ENCODE results near the gene HS2ST1. TPM values are rescaled to one million over a fixed set of nuclear protein-coding genes. Genes with fewer than 3 reads are reported as not detected.
A peak's percentile ranks its signal among the peaks of the same experiment; 100 is the strongest.

Gene HS2ST1
- total and polyA plus RNA-seq, 10 of the 15 experiments (the other 5 are each of a cell fraction or from before 2014, with no cell fraction given): 5.4 to 30.8 (median 18.6) TPM

GRCh38 chr1:87151500-87152421 is 237.3 kb downstream of the HS2ST1 start (continued):
- peak; percentile 36 to 49; a peak in 2 of 4 replicates for TF ChIP-seq BHLHE40 (IDR thresholded peaks at IDR 0.05; ENCODE audit: borderline replicate concordance in 1 of 2, low read depth in 2 of 2, low read length in 1 of 2)
- no peak for TF ChIP-seq NR2C1 (IDR thresholded peaks at IDR 0.05)
- TF ChIP-seq RAD51 (IDR thresholded peaks at IDR 0.05): peak; percentile 11; the same call in 1 of the 2 replicates
- no peak for TF ChIP-seq ZBTB4 (CRISPR knock-in tag; IDR thresholded peaks at IDR 0.05)
- no peak for TF ChIP-seq TARDBP (IDR thresholded peaks at IDR 0.05; ENCODE audit: borderline replicate concordance)
- no peak for TF ChIP-seq ESRRA (IDR thresholded peaks at IDR 0.05; ENCODE audit: low read length)
- peak; percentile 43; the same call in 1 of the 2 replicates for TF ChIP-seq CREM (IDR thresholded peaks at IDR 0.05; ENCODE audit: low read depth)
- peak; percentile 73; the same call in 1 of the 2 replicates for TF ChIP-seq BCL11A (IDR thresholded peaks at IDR 0.05; ENCODE audit: low read depth, low read length)
- no peak for TF ChIP-seq CBFB (IDR thresholded peaks at IDR 0.05; ENCODE audit: low read depth)
- TF ChIP-seq PAX8 (IDR thresholded peaks at IDR 0.05): no peak
- no peak for TF ChIP-seq SIX5 (IDR thresholded peaks at IDR 0.05; ENCODE audit: low read depth, low read length, severe bottlenecking)
- TF ChIP-seq LARP7 (IDR thresholded peaks at IDR 0.05): no peak
- TF ChIP-seq, protein P1, sequence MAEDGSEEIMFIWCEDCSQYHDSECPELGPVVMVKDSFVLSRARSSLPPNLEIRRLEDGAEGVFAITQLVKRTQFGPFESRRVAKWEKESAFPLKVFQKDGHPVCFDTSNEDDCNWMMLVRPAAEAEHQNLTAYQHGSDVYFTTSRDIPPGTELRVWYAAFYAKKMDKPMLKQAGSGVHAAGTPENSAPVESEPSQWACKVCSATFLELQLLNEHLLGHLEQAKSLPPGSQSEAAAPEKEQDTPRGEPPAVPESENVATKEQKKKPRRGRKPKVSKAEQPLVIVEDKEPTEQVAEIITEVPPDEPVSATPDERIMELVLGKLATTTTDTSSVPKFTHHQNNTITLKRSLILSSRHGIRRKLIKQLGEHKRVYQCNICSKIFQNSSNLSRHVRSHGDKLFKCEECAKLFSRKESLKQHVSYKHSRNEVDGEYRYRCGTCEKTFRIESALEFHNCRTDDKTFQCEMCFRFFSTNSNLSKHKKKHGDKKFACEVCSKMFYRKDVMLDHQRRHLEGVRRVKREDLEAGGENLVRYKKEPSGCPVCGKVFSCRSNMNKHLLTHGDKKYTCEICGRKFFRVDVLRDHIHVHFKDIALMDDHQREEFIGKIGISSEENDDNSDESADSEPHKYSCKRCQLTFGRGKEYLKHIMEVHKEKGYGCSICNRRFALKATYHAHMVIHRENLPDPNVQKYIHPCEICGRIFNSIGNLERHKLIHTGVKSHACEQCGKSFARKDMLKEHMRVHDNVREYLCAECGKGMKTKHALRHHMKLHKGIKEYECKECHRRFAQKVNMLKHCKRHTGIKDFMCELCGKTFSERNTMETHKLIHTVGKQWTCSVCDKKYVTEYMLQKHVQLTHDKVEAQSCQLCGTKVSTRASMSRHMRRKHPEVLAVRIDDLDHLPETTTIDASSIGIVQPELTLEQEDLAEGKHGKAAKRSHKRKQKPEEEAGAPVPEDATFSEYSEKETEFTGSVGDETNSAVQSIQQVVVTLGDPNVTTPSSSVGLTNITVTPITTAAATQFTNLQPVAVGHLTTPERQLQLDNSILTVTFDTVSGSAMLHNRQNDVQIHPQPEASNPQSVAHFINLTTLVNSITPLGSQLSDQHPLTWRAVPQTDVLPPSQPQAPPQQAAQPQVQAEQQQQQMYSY (CRISPR knock-in tag; IDR thresholded peaks at IDR 0.05): no peak
- no peak for TF ChIP-seq ETV6 (conservative IDR thresholded peaks at IDR 0.05 in 1 of 2, IDR thresholded peaks at IDR 0.05 in 1 of 2; ENCODE audit: borderline replicate concordance in 1 of 2, low read depth in 1 of 2)
- TF ChIP-seq, protein P2, sequence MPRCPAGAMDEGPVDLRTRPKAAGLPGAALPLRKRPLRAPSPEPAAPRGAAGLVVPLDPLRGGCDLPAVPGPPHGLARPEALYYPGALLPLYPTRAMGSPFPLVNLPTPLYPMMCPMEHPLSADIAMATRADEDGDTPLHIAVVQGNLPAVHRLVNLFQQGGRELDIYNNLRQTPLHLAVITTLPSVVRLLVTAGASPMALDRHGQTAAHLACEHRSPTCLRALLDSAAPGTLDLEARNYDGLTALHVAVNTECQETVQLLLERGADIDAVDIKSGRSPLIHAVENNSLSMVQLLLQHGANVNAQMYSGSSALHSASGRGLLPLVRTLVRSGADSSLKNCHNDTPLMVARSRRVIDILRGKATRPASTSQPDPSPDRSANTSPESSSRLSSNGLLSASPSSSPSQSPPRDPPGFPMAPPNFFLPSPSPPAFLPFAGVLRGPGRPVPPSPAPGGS (IDR thresholded peaks at IDR 0.05; ENCODE audit: borderline replicate concordance, insufficient read depth, low read depth, low read length, poor library complexity, severe bottlenecking): peak; percentile 48
- TF ChIP-seq SMC3 (IDR thresholded peaks at IDR 0.05; ENCODE audit: borderline replicate concordance, low read length): peak; percentile 51
- TF ChIP-seq HDGF (IDR thresholded peaks at IDR 0.05): no peak
- peak; percentile 95 for TF ChIP-seq IKZF1 (conservative IDR thresholded peaks at IDR 0.05)
- TF ChIP-seq SMAD1 (IDR thresholded peaks at IDR 0.05; ENCODE audit: low read depth, partially characterized antibody): peak; percentile 92
- TF ChIP-seq POLR2AphosphoS2 (IDR thresholded peaks at IDR 0.05; ENCODE audit: low read depth, low read length): no peak
- TF ChIP-seq IRF4 (IDR thresholded peaks at IDR 0.05; ENCODE audit: low read depth, low read length): no peak
- TF ChIP-seq TAF1 (IDR thresholded peaks at IDR 0.05; ENCODE audit: borderline replicate concordance, low read depth, low read length): no peak
